Measurements from ENCODE around the gene MRGPRX2. TPM values are rescaled to one million over a fixed set of nuclear protein-coding genes. Genes with fewer than 3 reads are reported as not detected.

Gene MRGPRX2
- total and polyA plus RNA-seq, 9 of the 15 experiments (the other 6 are each of a cell fraction or from before 2014, with no cell fraction given), result not detected

DNA sequence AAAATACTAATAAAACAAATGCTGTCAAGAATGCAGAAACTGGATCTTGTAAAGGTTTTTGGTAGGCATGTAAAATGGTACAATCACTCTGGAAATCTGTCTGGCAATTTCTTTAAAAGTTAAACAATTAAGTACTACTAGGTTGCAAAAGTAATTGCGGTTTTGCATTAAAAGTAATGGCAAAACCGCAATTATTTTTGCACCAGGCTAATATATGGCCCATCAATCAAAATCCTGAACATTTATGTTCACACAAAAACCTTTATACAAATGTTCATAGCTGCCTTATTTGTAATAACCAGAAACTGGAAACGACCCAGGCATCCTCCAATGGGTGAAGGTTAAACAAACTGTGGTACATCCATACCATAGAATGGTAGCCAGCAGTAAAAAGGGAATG lies 31.8 kb upstream of the MRGPRX2 start:
- Histone ChIP-seq H2AFZ (ENCODE audit: low read depth, low read length) (no peak overlapping the region), H3K79me2 (ENCODE audit: control insufficient read depth, insufficient read depth, low read length) (no peaks in the 10 kb centered on the region), H3K9me3 (replicated peaks; ENCODE audit: control insufficient read depth, insufficient read depth, low read depth, low read length) (no peaks in the 10 kb centered on the region), H3K4me2 (ENCODE audit: insufficient read depth, low read length) (no peak overlapping the region), H3K9ac (ENCODE audit: insufficient read depth in 1 of 2, low read depth in 2 of 2, low read length in 2 of 2) (no peak overlapping the region), H3K27ac (ENCODE audit: extremely low read depth, low read depth, low read length) (no peak overlapping the region), H4K20me1 (replicated peaks; ENCODE audit: control insufficient read depth, insufficient read depth, low read length) (no peaks in the 10 kb centered on the region), H3K36me3 (ENCODE audit: control insufficient read depth, insufficient read depth, low read length) (no peaks in the 10 kb centered on the region), H3K4me3 (no peak overlapping the region), H3K4me1 (replicated peaks in 1 of 2; ENCODE audit: control insufficient read depth in 2 of 2, insufficient read depth in 2 of 2, low read length in 2 of 2) (no peaks in the 10 kb centered on the region), H3K9me1 (ENCODE audit: control insufficient read depth, insufficient read depth, low read length) (no peaks in the 10 kb centered on the region), H3K27me3 (ENCODE audit: control insufficient read depth in 2 of 2, insufficient read depth in 2 of 2, low read length in 2 of 2) (peaks cover 0 to 16% of the 10 kb centered on the region in 2 experiments; a peak in 3 of 5 replicates)
- TF ChIP-seq STAG1 (CRISPR knock-in tag; IDR thresholded peaks at IDR 0.05; ENCODE audit: borderline replicate concordance) (no peak), EHMT2 (IDR thresholded peaks at IDR 0.05) (no peak)
- TF ChIP-seq, protein P1, sequence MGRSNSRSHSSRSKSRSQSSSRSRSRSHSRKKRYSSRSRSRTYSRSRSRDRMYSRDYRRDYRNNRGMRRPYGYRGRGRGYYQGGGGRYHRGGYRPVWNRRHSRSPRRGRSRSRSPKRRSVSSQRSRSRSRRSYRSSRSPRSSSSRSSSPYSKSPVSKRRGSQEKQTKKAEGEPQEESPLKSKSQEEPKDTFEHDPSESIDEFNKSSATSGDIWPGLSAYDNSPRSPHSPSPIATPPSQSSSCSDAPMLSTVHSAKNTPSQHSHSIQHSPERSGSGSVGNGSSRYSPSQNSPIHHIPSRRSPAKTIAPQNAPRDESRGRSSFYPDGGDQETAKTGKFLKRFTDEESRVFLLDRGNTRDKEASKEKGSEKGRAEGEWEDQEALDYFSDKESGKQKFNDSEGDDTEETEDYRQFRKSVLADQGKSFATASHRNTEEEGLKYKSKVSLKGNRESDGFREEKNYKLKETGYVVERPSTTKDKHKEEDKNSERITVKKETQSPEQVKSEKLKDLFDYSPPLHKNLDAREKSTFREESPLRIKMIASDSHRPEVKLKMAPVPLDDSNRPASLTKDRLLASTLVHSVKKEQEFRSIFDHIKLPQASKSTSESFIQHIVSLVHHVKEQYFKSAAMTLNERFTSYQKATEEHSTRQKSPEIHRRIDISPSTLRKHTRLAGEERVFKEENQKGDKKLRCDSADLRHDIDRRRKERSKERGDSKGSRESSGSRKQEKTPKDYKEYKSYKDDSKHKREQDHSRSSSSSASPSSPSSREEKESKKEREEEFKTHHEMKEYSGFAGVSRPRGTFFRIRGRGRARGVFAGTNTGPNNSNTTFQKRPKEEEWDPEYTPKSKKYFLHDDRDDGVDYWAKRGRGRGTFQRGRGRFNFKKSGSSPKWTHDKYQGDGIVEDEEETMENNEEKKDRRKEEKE (IDR thresholded peaks at IDR 0.05; ENCODE audit: borderline replicate concordance in 1 of 2, control insufficient read depth in 1 of 2, low read depth in 2 of 2, low read length in 1 of 2), result no peak
- no peak for ATAC-seq
- POLR2A ChIA-PET, result no interaction called here
- intact Hi-C loops (cut with micrococcal nuclease) (no loop called here), in situ Hi-C loops (cut with MboI) (no loop called here)
- FAIRE-seq, result no peak
- WGBS (ENCODE audit: insufficient coverage, low coverage, missing lambda C conversion rate), result 0% methylated on average over 3 of the region's 3 CpGs
- CTCF ChIA-PET (ENCODE audit: low intra/inter-chr PET ratio), result no interaction called here
- no TSS peak for BruUV-seq (replicated peaks)
- no peak for DNase-seq (ENCODE audit: extremely low read depth in 1 of 4, low spot score in 3 of 4)
